Right renal pelvis (tissue), 4 donors: ENCODE data around the gene ASPG. TPM values are rescaled to one million over a fixed set of nuclear protein-coding genes. Genes with fewer than 3 reads are reported as not detected.

ENCODE experiments used
- DNase-seq, 4 donors: peaks; one replicate each; pipeline ENCODE4 v3.0.0-alpha.2; 2013; ENCODE audit warnings: low read depth in 4 of 4, low spot score in 3 of 4, missing footprints in 1 of 4
- polyA plus RNA-seq, 4 donors: library from polyadenylated mRNA; unstranded; fragments of 120-200 nt; gene quantifications; one replicate each; pipeline ENCODE4 v1.2.1, GENCODE V29; 2013; ENCODE audit not compliant: insufficient read length in 4 of 4

The ASPG gene
- polyA plus RNA-seq, 4 donors = 12.3 to 20.2 (median 16.5) TPM

DNA sequence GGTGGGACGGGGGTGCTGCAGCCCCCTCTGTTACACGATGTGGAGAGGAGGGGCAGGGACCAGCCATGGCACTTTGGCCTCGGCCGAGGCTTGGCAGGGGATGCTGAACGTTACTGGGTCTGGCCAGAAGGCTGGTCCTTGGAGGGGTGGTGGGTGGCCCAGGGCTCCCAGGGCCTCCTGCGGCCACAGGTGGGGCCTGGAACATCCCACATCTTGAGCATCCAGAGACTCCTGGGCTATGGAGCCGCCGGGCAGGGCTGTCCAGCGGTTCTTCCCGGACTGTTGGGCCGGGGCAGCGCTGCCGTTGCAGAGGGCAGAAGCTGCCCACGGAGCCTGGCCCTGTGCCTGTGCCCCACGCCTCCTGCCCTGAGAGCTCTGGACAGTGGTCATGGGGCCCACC lies 68.7 kb downstream of the ASPG start:
- no peak for DNase-seq

GRCh38 chr14:104155513-104155912 lies 70.0 kb downstream of the ASPG start:
- no peak for DNase-seq

DNA sequence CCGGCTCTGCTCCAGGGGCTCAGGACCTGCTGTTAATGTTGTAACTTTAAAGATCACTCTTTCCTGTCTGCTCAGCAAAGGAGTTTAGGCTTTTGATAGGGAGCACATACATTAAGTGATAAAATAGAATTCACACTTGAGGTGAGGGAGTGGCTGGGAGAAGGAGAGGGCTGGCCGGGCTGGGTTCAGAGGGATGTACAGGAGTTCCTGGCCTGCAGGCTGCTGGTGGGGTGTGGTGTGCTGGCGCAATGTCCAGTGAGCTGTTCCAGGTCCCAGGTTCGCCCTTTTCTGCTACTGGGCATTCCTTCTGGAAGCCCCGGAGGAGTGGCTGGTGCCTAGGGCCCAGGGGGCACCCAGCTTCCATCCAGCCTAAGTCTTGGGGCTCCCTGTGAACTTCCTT lies 70.6 kb downstream of the ASPG start:
- DNase-seq = no peak

DNA sequence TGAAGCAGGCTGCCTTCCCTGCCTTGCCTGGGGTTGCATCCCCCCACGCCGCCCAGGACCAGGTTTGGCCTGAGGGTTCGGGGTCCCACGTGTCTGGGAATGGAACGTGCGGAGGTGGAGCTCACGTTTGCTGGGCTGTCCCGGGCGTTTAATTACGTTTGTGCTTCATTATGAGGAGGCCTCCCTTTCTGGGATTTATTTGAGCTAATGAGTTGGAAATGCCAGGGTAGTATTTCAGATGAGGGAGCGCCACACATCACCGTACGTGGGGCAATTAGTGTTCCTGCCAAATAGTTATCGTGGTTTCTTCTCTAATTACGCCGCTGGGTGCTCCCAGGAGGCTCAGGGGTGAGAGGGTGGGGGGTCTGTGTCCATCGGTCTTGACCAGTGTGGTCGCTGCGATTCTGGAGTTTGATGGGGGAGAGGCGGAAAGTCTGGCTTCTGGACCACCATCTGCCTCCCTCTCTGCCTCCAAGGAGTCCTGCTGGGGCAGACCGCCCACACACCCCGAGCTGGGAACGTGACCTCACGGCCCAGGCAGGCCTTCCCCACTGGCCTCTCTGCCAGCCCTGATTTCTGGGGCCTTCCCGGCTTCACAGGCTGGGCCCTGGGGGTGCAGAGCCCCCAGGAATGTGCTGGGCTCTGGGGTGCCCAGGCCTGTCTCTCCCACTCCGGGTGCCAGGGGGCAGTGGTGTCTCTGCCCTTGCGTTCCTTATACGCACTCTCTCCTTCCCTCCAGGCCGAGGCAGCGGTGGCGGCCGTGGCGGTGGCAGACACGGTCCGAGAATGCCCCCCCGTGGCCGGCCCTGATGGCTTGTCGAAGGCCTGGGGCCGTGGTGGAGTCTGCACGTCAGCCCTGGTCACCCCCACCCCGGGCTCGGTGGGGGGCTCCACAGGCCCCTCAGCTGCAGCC lies 71.8 kb downstream of the ASPG start:
- DNase-seq = no peak

DNA sequence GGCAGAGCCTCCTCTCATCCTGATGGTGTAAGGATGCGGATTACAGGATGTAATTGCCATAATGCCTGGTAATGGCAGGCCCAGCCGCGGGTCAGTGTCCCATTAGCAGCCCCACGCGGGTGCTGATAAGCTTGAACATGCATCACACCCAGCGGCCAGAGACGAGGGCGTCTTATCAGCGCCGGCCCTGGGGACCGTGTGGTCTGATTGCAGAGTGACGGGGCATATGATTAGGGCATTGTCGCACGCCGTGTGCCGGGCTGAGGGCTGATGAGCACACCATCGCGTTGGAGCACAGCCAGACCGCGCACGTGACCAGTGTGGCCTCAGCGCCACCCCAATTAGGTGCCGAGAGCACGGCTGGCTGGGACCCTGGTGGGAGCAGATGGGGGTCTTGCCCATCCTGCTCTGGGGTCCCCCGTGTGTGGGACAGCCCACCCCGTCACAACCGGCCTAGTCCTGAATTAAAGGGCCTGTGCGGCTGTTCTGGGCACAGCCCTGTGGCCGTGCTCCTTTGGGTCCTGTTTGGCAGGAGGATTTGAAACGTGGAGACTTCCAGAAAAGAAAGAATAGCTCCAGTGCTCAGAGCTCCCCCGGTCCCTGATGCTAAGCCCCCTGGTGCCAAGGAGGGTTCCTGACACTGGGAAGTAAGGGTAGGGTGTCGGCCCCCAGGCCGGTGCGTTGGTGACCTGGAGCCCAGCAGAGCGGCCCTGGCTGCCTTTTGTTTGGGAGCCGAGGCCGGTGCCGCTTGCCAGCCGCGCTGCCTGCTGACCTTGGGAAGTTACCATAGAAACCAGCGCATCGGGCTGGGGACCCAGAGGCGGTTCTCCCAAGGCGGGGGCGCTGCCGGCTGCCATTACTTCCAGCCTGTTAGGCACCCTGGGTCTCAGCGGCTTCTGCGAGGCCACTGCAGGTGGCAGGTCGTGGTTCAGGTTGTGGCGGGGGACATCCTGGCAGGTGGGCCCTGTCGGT lies 73.6 kb downstream of the ASPG start:
- DNase-seq = no peak

- no peak for DNase-seq
Observed at GRCh38 chr14:104159990-104160389, 74.5 kb downstream of the ASPG start.

- DNase-seq = no peak
Observed at GRCh38 chr14:104161602-104162367, 76.3 kb downstream of the ASPG start.

- DNase-seq = no peak
Observed at GRCh38 chr14:104162495-104162894, 77.0 kb downstream of the ASPG start.

GRCh38 chr14:104163541-104163940 lies 78.0 kb downstream of the ASPG start:
- DNase-seq = no peak

DNA sequence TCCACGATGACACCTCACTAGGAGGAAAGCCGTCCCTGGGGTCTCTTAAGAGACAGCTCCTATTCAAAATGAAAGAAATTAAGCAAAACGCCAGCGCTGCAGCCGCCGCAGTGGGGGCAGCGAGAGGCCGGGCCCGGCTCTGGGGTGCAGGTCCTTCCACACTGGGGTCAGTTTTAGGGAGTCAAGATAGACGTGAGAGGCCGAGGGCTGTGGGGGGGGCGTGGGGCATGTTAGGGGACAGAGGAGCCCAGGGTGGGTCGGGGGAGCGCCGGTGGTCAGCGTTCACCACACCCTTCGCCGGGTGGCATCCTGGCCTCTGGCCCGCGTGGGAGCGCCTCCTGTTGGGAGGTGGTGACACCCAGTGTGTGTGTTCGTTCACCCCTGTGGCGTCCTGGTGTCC lies 78.5 kb downstream of the ASPG start:
- no peak for DNase-seq

GRCh38 chr14:104164512-104164911 lies 79.0 kb downstream of the ASPG start:
- no peak for DNase-seq

Other genes with a start within 250 kb of the ASPG start
- 10 to 100 TPM; 28.9 to 39.1 (median 31.1) TPM for gene PPP1R13B, start 238.1 kb upstream of the ASPG start, polyA plus RNA-seq
- 1 to 10 TPM; 1.5 to 5.1 (median 3.6) TPM for gene TDRD9, start 157.2 kb upstream of the ASPG start, polyA plus RNA-seq
- gene RD3L, start 143.2 kb upstream of the ASPG start, polyA plus RNA-seq = under 1 TPM in 2 of 4 donors, not detected in 2; 0.04 to 0.17 TPM
- 10 to 100 TPM in 3 of 4 donors, 1 to 10 TPM in 1; 9.6 to 15.4 (median 10.5) TPM for gene KIF26A, start 52.9 kb downstream of the ASPG start, polyA plus RNA-seq